NT2/D1 (cell line): ENCODE measurements around the gene TMEM270.
"Not testable (repeated sequence)": the region's sequence is repeated elsewhere in the genome, so short reads cannot be mapped to it uniquely, and the experiment has no call there.

ENCODE experiments used
- DNase-seq: peaks from one replicate; pipeline ENCODE4 v3.0.0-alpha.2; 2011; ENCODE audit warnings: low read depth, low spot score
- H3K27me3 ChIP-seq: 2 replicates; pipeline ENCODE4 v1.6.0; 2011; ENCODE audit warnings: mild to moderate bottlenecking; ENCODE audit not compliant: insufficient read length, insufficient read depth
- H3K36me3 ChIP-seq: 2 replicates; pipeline ENCODE4 v1.6.1; 2011; ENCODE audit warnings: mild to moderate bottlenecking, low read length, mixed read lengths; ENCODE audit not compliant: insufficient read depth, insufficient read length
- H3K4me1 ChIP-seq: 2 replicates; pipeline ENCODE4 v1.5.1; 2011; ENCODE audit not compliant: insufficient read depth, insufficient read length
- H3K4me3 ChIP-seq: 2 replicates; pipeline ENCODE4 v1.5.1; 2011; ENCODE audit warnings: low read depth; ENCODE audit not compliant: insufficient read length
- H3K9ac ChIP-seq: 2 replicates; pipeline ENCODE4 v1.6.0; 2011; ENCODE audit warnings: low read depth; ENCODE audit not compliant: insufficient read length
- H3K9me3 ChIP-seq: 2 replicates; pipeline ENCODE4 v1.5.1; 2011; ENCODE audit warnings: mild to moderate bottlenecking, low read length; ENCODE audit not compliant: insufficient read depth
- SUZ12 ChIP-seq: IDR thresholded peaks from 2 replicates; pipeline ENCODE4 v1.6.1; 2011; ENCODE audit not compliant: insufficient read length, insufficient read depth; ENCODE audit errors: extremely low read depth
- YY1 ChIP-seq: IDR thresholded peaks from 2 replicates; pipeline ENCODE4 v1.6.1; 2011; ENCODE audit not compliant: insufficient read length, insufficient read depth
- ZNF274 ChIP-seq: IDR thresholded peaks from 2 replicates; pipeline ENCODE4 v1.6.1; 2011; ENCODE audit warnings: mild to moderate bottlenecking, low read depth, low read length

Gene TMEM270

GRCh38 chr7:73840715-73841379, 20.1 kb upstream of the TMEM270 start:
- Histone ChIP-seq H3K36me3 (no peaks in the 10 kb centered on the region), H3K27me3 (no peaks in the 10 kb centered on the region), H3K9ac (peak overlapping the region; percentile 15), H3K4me1 (peaks cover 2% of the 10 kb centered on the region), H3K4me3 (no peak overlapping the region), H3K9me3 (no peaks in the 10 kb centered on the region)
- no peak for DNase-seq
- TF ChIP-seq ZNF274 (no peak), YY1 (no peak), SUZ12 (no peak)

- Histone ChIP-seq H3K9ac (peak overlapping the region; percentile 80), H3K4me3 (peak overlapping the region; percentile 63), H3K9me3 (no peaks in the 10 kb centered on the region), H3K4me1 (peaks cover 2% of the 10 kb centered on the region), H3K36me3 (no peaks in the 10 kb centered on the region), H3K27me3 (no peaks in the 10 kb centered on the region)
- TF ChIP-seq SUZ12 (no peak), ZNF274 (no peak), YY1 (no peak)
- no peak for DNase-seq
Measured at GRCh38 chr7:73841689-73842066, 19.3 kb upstream of the TMEM270 start.

GRCh38 chr7:73842067-73842976, 18.6 kb upstream of the TMEM270 start, which contains the start of gene METTL27:
TSS of gene METTL27 (minus strand) at chr7:73842516. CDS start at chr7:73842140, 376 bp downstream.
- Histone ChIP-seq H3K36me3 (no peaks in the 10 kb centered on the region), H3K4me3 (peak within 1 kb of the TSS; percentile 63), H3K9me3 (no peaks in the 10 kb centered on the region), H3K4me1 (peaks cover 4% of the 10 kb centered on the region), H3K27me3 (no peaks in the 10 kb centered on the region), H3K9ac (peak within 1 kb of the TSS; percentile 80)
- peak; percentile 86 for DNase-seq
- TF ChIP-seq SUZ12 (no peak), YY1 (no peak), ZNF274 (no peak)

GRCh38 chr7:73844131-73844547, 16.8 kb upstream of the TMEM270 start:
- H3K9me3 ChIP-seq: no peaks in the 10 kb centered on the region
- no peaks in the 10 kb centered on the region for H3K27me3 ChIP-seq
- no peak overlapping the region for H3K4me3 ChIP-seq
- H3K4me1 ChIP-seq: peaks cover 5% of the 10 kb centered on the region
- no peak for TF ChIP-seq ZNF274
- no peak for TF ChIP-seq YY1
- TF ChIP-seq SUZ12: no peak
- no peak overlapping the region for H3K9ac ChIP-seq
- H3K36me3 ChIP-seq: no peaks in the 10 kb centered on the region
- no peak for DNase-seq

GRCh38 chr7:73844848-73845460, 16.0 kb upstream of the TMEM270 start:
- Histone ChIP-seq H3K27me3 (no peaks in the 10 kb centered on the region), H3K4me1 (peaks cover 6% of the 10 kb centered on the region), H3K9me3 (no peaks in the 10 kb centered on the region), H3K9ac (no peak overlapping the region), H3K36me3 (no peaks in the 10 kb centered on the region), H3K4me3 (no peak overlapping the region)
- no peak for DNase-seq
- no peak for TF ChIP-seq YY1
- TF ChIP-seq SUZ12: no peak
- TF ChIP-seq ZNF274: no peak

- DNase-seq, H3K9me3 ChIP-seq, H3K36me3 ChIP-seq, H3K4me3 ChIP-seq, H3K27me3 ChIP-seq, H3K4me1 ChIP-seq, H3K9ac ChIP-seq: not testable (repeated sequence)
Measured at GRCh38 chr7:73845701-73846195, 15.2 kb upstream of the TMEM270 start.

GRCh38 chr7:73847941-73848723, 12.8 kb upstream of the TMEM270 start:
- no peaks in the 10 kb centered on the region for H3K27me3 ChIP-seq
- no peaks in the 10 kb centered on the region for H3K36me3 ChIP-seq
- H3K4me3 ChIP-seq: no peak overlapping the region
- peaks cover 9% of the 10 kb centered on the region for H3K4me1 ChIP-seq
- TF ChIP-seq SUZ12 (no peak), YY1 (no peak), ZNF274 (no peak)
- no peak for DNase-seq
- H3K9me3 ChIP-seq: no peaks in the 10 kb centered on the region
- no peak overlapping the region for H3K9ac ChIP-seq
